ENCODE measurements around the gene KRT80. TPM values are rescaled to one million over a fixed set of nuclear protein-coding genes. Genes with fewer than 3 reads are reported as not detected.

Gene KRT80
- total and polyA plus RNA-seq, 2 of the 13 experiments (the other 11 are each of a cell fraction or from before 2014, with no cell fraction given) = 0.27 to 0.53 TPM

- Histone ChIP-seq H3K9ac (ENCODE audit: insufficient read depth, low read depth, low read length) (no peak overlapping the region), H3K27ac (ENCODE audit: extremely low read length, insufficient read depth, low read length) (no peak overlapping the region), H3K79me2 (ENCODE audit: insufficient read depth, low read length) (no peaks in the 10 kb centered on the region), H3K9me3 (ENCODE audit: low read length) (no peaks in the 10 kb centered on the region), H3K4me1 (ENCODE audit: insufficient read depth, low read length) (0 out of 2 replicates have a peak, but pooled peaks cover under 1% of the 10 kb centered on the region), H3K4me2 (ENCODE audit: low read depth, low read length) (no peak overlapping the region), H3K27me3 (ENCODE audit: control insufficient read depth in 1 of 2, insufficient read depth in 2 of 2, low read length in 2 of 2) (0 out of 5 replicates have a peak, but pooled peaks cover 0 to 1% of the 10 kb centered on the region in 2 experiments), H3K4me3 (replicated peaks in 1 of 3; ENCODE audit: insufficient read depth in 1 of 3, low read depth in 2 of 3, low read length in 3 of 3) (no peak overlapping the region), H4K20me1 (ENCODE audit: insufficient read depth, low read length) (no peaks in the 10 kb centered on the region), H2AFZ (ENCODE audit: low read length) (no peak overlapping the region), H3K36me3 (replicated peaks in 1 of 2; ENCODE audit: control insufficient read depth in 1 of 2, insufficient read depth in 2 of 2, low read length in 2 of 2) (no peaks in the 10 kb centered on the region)
- BruUV-seq (replicated peaks) = no TSS peak
- FAIRE-seq (no peak), DNase-seq (ENCODE audit: low spot score) (no peak), ATAC-seq (no peak)
- WGBS (ENCODE audit: low lambda C conversion rate) = 12% methylated on average over 5 of the region's 5 CpGs
- in situ Hi-C loops (cut with HindIII; ENCODE audit: extremely low pct_ligation_motif_present, low pct_unique_long_range_greater_than_20kb) = no loop called here
- no peak for TF ChIP-seq HOXA3 (CRISPR knock-in tag; IDR thresholded peaks at IDR 0.05)
- TF ChIP-seq ATF7 (IDR thresholded peaks at IDR 0.05) = peak; percentile 56; the same call in 1 of the 2 replicates
- no peak for TF ChIP-seq ATF7 (CRISPR knock-in tag; IDR thresholded peaks at IDR 0.05)
- no peak for TF ChIP-seq SALL1 (CRISPR knock-in tag; IDR thresholded peaks at IDR 0.05)
- peak; percentile 73 for TF ChIP-seq CREB1 (IDR thresholded peaks at IDR 0.05)
- no peak for TF ChIP-seq CREB1 (CRISPR knock-in tag; IDR thresholded peaks at IDR 0.05)
- intact Hi-C loops (cut with micrococcal nuclease; ENCODE audit: unreplicated experiment) = no loop called here
- CTCF ChIA-PET (ENCODE audit: low intra/inter-chr PET ratio, low total read pairs) = no interaction called here
- POLR2A ChIA-PET = no interaction called here
Observed at GRCh38 chr12:52152905-52153317, 38.9 kb downstream of the KRT80 start.

GRCh38 chr12:52151837-52152783 lies 39.7 kb downstream of the KRT80 start:
- CTCF ChIA-PET (ENCODE audit: low intra/inter-chr PET ratio, low total read pairs) = interaction anchor here (1.1 kb wide), 1 partner anchor 175 kb away, joined by 5 read pairs; no protein-coding TSS in a partner anchor
- peaks cover 7% of the 10 kb centered on the region; the same call in 1 of the 2 replicates for H3K4me1 ChIP-seq (ENCODE audit: insufficient read depth, low read length)
- no peaks in the 10 kb centered on the region for H3K9me3 ChIP-seq (ENCODE audit: low read length)
- H3K4me3 ChIP-seq (replicated peaks in 1 of 3; ENCODE audit: insufficient read depth in 1 of 3, low read depth in 2 of 3, low read length in 3 of 3) = no peak overlapping the region
- POLR2A ChIA-PET = no interaction called here
- ATAC-seq (peak; percentile 36), FAIRE-seq (no peak), DNase-seq (ENCODE audit: low spot score) (no peak)
- H3K9ac ChIP-seq (ENCODE audit: insufficient read depth, low read depth, low read length) = no peak overlapping the region
- H4K20me1 ChIP-seq (ENCODE audit: insufficient read depth, low read length) = no peaks in the 10 kb centered on the region
- intact Hi-C loops (cut with micrococcal nuclease; ENCODE audit: unreplicated experiment) = no loop called here
- 0 out of 5 replicates have a peak, but pooled peaks cover 0 to 1% of the 10 kb centered on the region in 2 experiments for H3K27me3 ChIP-seq (ENCODE audit: control insufficient read depth in 1 of 2, insufficient read depth in 2 of 2, low read length in 2 of 2)
- H3K79me2 ChIP-seq (ENCODE audit: insufficient read depth, low read length) = no peaks in the 10 kb centered on the region
- 29% methylated on average over 2 of the region's 63 CpGs for WGBS (ENCODE audit: low lambda C conversion rate)
- no peaks in the 10 kb centered on the region for H3K36me3 ChIP-seq (replicated peaks in 1 of 2; ENCODE audit: control insufficient read depth in 1 of 2, insufficient read depth in 2 of 2, low read length in 2 of 2)
- H3K27ac ChIP-seq (ENCODE audit: extremely low read length, insufficient read depth, low read length) = no peak overlapping the region
- H3K4me2 ChIP-seq (ENCODE audit: low read depth, low read length) = no peak overlapping the region
- BruUV-seq (replicated peaks) = no TSS peak
- in situ Hi-C loops (cut with HindIII; ENCODE audit: extremely low pct_ligation_motif_present, low pct_unique_long_range_greater_than_20kb) = no loop called here
- H2AFZ ChIP-seq (ENCODE audit: low read length) = no peak overlapping the region
- no peak for TF ChIP-seq NR2F6 (IDR thresholded peaks at IDR 0.05)
- TF ChIP-seq NR2F6 (CRISPR knock-in tag; IDR thresholded peaks at IDR 0.05) = no peak
- TF ChIP-seq ZBTB33 (CRISPR knock-in tag; IDR thresholded peaks at IDR 0.05) = peak; percentile 84
- no peak for TF ChIP-seq ZBTB34 (CRISPR knock-in tag; IDR thresholded peaks at IDR 0.05)
- no peak for TF ChIP-seq TBX3 (IDR thresholded peaks at IDR 0.05; ENCODE audit: borderline replicate concordance)
- peak; percentile 41; the same call in 1 of the 2 replicates for TF ChIP-seq RAD21 (CRISPR knock-in tag; IDR thresholded peaks at IDR 0.05)
- TF ChIP-seq ELF3 (CRISPR knock-in tag; IDR thresholded peaks at IDR 0.05) = no peak
- TF ChIP-seq TBP (CRISPR knock-in tag; IDR thresholded peaks at IDR 0.05) = no peak
- no peak for TF ChIP-seq YY1 (IDR thresholded peaks at IDR 0.05; ENCODE audit: insufficient read depth, insufficient replicate concordance, low read depth, low read length)
- TF ChIP-seq MED8 (CRISPR knock-in tag; IDR thresholded peaks at IDR 0.05; ENCODE audit: insufficient replicate concordance) = no peak
